ENCODE data around the gene FAM78A.

DNA sequence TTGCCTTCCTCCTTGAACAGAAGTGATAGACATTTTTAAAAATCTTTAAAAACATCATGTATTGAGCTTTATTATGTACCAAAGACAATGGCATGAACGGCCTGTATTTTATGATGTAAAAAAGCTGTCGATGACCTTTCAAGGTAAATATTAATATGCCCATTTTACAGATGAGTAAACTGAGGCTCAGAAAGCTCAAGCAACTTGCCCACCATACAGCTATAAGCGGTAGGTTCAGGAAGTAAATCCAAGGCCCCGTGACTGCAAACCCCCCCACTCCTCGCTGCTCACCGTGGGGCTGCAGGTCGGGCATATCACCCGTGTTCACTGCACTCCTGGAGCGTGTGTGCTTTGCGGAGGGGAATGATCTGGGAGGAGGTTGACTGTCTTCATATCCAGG, 16.6 kb upstream of the FAM78A start:
- TF ChIP-seq EZH2 (IDR thresholded peaks at IDR 0.05; ENCODE audit: insufficient read depth, poor library complexity, severe bottlenecking) (no peak), EZH2phosphoT487 (IDR thresholded peaks at IDR 0.05; ENCODE audit: insufficient read depth, low read depth) (no peak)
